HepG2 (cell line): Measurements from ENCODE around the gene MC1R. TPM values are rescaled to one million over a fixed set of nuclear protein-coding genes. Genes with fewer than 3 reads are reported as not detected.

Experiments
- BRD4 ChIP-seq: sonication (generic); formaldehyde crosslinking; IDR thresholded peaks from 2 replicates; pipeline ENCODE4 v1.4.0; 2020; ENCODE audit warnings: missing genetic modification reagents
- CEBPG ChIP-seq: IDR thresholded peaks from 2 replicates; pipeline ENCODE4 v1.6.1; 2016
- FOXK2 ChIP-seq: fragments of 450-650 bp; IDR thresholded peaks from 2 replicates; pipeline ENCODE4 v1.6.1; 2016
- GTF2F1 ChIP-seq: fragments of 150-350 bp; IDR thresholded peaks from 2 replicates; pipeline ENCODE4 v1.6.1; 2014; ENCODE audit warnings: low read length
- ISL2 ChIP-seq: sonication (generic); formaldehyde crosslinking; IDR thresholded peaks from 2 replicates; pipeline ENCODE4 v1.5.0; 2020; ENCODE audit warnings: missing genetic modification reagents
- KAT2B ChIP-seq: fragments of 150-350 bp; IDR thresholded peaks from 2 replicates; pipeline ENCODE4 v1.6.1; 2014; ENCODE audit warnings: low read depth, low read length, borderline replicate concordance
- PCBP1 ChIP-seq: fragments of 200-400 bp; formaldehyde crosslinking; IDR thresholded peaks from 2 replicates; pipeline ENCODE4 v1.6.1; 2017; ENCODE audit warnings: mild to moderate bottlenecking, low read depth, low read length, borderline replicate concordance
- RFX5 ChIP-seq: IDR thresholded peaks from 2 replicates; pipeline ENCODE4 v1.6.1; 2011; ENCODE audit warnings: low read depth, low read length, improper control_type of control experiment
- SAFB2 ChIP-seq: sonication (generic); formaldehyde crosslinking; IDR thresholded peaks from 2 replicates; pipeline ENCODE4 v1.5.1; 2020; ENCODE audit warnings: missing genetic modification reagents, low read depth, mild to moderate bottlenecking, borderline replicate concordance
- STAT5B ChIP-seq: sonication (generic); formaldehyde crosslinking; IDR thresholded peaks from 2 replicates; pipeline ENCODE4 v1.4.0; 2020; ENCODE audit warnings: missing genetic modification reagents
- ZC3H4 ChIP-seq: sonication (generic); formaldehyde crosslinking; IDR thresholded peaks from 2 replicates; pipeline ENCODE4 v1.4.0; 2020; ENCODE audit warnings: missing genetic modification reagents, borderline replicate concordance
- ZNF317 ChIP-seq: sonication (generic); formaldehyde crosslinking; IDR thresholded peaks from 2 replicates; pipeline ENCODE4 v1.5.0; 2020; ENCODE audit warnings: mild to moderate bottlenecking, missing genetic modification reagents
- ZNF326 ChIP-seq: sonication (generic); formaldehyde crosslinking; IDR thresholded peaks from 2 replicates; pipeline ENCODE4 v1.4.0; 2020; ENCODE audit warnings: missing genetic modification reagents, borderline replicate concordance
- ZNF589 ChIP-seq: sonication (generic); formaldehyde crosslinking; conservative IDR thresholded peaks from 2 replicates; pipeline ENCODE4 v1.8.0; 2022; ENCODE audit warnings: mild to moderate bottlenecking, moderate library complexity, missing genetic modification reagents
- polyA plus RNA-seq, 8 experiments: library from polyadenylated mRNA; depleted of rRNA in 3 of 8; stranded (reverse) in 7 of 8; unstranded in 1 of 8; fragments of >200 nt; fragmentation: Illumina TruSeq in 4 of 8; extraction: Trizol in 4 of 8; gene quantifications; 2 replicates each; pipeline versions ENCODE4 v1.2.1 to v1.2.3, GENCODE V29; 2011 to 2016; ENCODE audit warnings: low read depth in 4 of 8, missing spikeins in 1 of 8, mixed read lengths in 1 of 8; ENCODE audit not compliant: insufficient read depth in 1 of 8
- total RNA-seq, 5 experiments: library from RNA; depleted of rRNA; stranded (reverse); fragments of >200 nt; fragmentation: Illumina TruSeq; extraction: Trizol; gene quantifications; 2 replicates each; pipeline ENCODE4 v1.2.3, GENCODE V29; 2016; ENCODE audit warnings: low read depth in 1 of 5
- TF ChIP-seq, protein P1 (sequence below): sonication (generic); formaldehyde crosslinking; IDR thresholded peaks from 2 replicates; pipeline ENCODE4 v1.8.0; 2022; ENCODE audit warnings: missing genetic modification reagents, mild to moderate bottlenecking, borderline replicate concordance
- TF ChIP-seq, protein P2 (sequence below): sonication (generic); formaldehyde crosslinking; IDR thresholded peaks from 2 replicates; pipeline ENCODE4 v1.8.1; 2023; ENCODE audit warnings: mild to moderate bottlenecking, missing genetic modification reagents, borderline replicate concordance
- TF ChIP-seq, protein P3 (sequence below): sonication (generic); formaldehyde crosslinking; IDR thresholded peaks from 2 replicates; pipeline ENCODE4 v1.9.0; 2022; ENCODE audit warnings: low read depth, missing genetic modification reagents
- TF ChIP-seq, protein P4 (sequence below): sonication (generic); formaldehyde crosslinking; IDR thresholded peaks from 2 replicates; pipeline ENCODE4 v1.8.0; 2022; ENCODE audit warnings: mild to moderate bottlenecking, missing genetic modification reagents
- TF ChIP-seq, protein P5 (sequence below): sonication (generic); formaldehyde crosslinking; IDR thresholded peaks from 2 replicates; pipeline ENCODE4 v1.5.0; 2020; ENCODE audit warnings: mild to moderate bottlenecking, missing genetic modification reagents
- TF ChIP-seq, protein P6 (sequence below): sonication (generic); formaldehyde crosslinking; IDR thresholded peaks from 2 replicates; pipeline ENCODE4 v1.5.1; 2020; ENCODE audit warnings: mild to moderate bottlenecking, missing genetic modification reagents, borderline replicate concordance

The MC1R gene
- total and polyA plus RNA-seq, 2 of the 13 experiments (the other 11 are each of a cell fraction or from before 2014, with no cell fraction given) = 9.1 to 14.8 TPM

DNA sequence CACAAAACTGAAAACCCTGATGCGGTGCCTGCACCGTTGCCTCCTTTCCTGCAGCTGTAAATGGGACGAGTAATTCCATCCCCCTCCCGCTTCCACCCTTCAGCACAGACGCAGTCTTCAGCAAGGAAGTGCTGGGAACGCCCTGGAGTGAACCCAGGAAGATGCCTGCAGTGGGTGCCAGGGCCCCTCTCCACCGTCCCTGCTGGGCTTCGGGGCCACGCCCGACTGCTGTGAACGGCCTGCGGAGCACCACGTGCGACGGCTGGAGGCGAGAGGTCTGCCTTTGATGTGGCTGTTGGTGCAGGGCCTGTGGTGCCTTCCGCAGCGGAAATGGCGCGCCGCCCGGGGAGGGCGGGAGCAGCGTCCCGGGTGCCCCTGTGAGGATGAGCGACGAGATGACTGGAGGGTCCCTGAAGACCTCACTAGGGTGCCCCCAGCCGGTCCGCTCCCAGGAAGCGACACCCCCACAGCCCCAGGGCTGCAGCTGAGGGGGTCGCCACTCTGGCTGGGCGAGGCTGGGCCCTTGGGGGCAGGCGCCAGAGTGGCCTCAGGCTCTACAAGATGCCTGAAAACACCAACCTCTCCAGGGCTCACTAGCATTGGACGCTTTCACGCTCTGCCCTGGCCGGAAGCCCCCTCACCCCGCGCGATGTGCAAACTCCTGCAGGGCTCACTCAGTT, 749 bp upstream of the MC1R start (continued):
- TF ChIP-seq ZNF589 = peak; percentile 99
- no peak for TF ChIP-seq RFX5
- TF ChIP-seq, protein P1, sequence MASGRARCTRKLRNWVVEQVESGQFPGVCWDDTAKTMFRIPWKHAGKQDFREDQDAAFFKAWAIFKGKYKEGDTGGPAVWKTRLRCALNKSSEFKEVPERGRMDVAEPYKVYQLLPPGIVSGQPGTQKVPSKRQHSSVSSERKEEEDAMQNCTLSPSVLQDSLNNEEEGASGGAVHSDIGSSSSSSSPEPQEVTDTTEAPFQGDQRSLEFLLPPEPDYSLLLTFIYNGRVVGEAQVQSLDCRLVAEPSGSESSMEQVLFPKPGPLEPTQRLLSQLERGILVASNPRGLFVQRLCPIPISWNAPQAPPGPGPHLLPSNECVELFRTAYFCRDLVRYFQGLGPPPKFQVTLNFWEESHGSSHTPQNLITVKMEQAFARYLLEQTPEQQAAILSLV (CRISPR knock-in tag) = peak; percentile 98
- TF ChIP-seq, protein P2, sequence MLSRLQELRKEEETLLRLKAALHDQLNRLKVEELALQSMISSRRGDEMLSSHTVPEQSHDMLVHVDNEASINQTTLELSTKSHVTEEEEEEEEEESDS (CRISPR knock-in tag) = peak; percentile 90; the same call in 1 of the 2 replicates
- TF ChIP-seq ZNF317 (CRISPR knock-in tag) = 0 out of 2 replicates have a peak, but pooled peaks have one; percentile 74
- TF ChIP-seq ZC3H4 (CRISPR knock-in tag) = peak; percentile 92; the same call in 1 of the 2 replicates
- no peak for TF ChIP-seq KAT2B
- TF ChIP-seq BRD4 = peak; percentile 99
- TF ChIP-seq PCBP1 = 0 out of 2 replicates have a peak, but pooled peaks have one; percentile 52
- TF ChIP-seq STAT5B (CRISPR knock-in tag) = peak; percentile 94
- TF ChIP-seq, protein P3, sequence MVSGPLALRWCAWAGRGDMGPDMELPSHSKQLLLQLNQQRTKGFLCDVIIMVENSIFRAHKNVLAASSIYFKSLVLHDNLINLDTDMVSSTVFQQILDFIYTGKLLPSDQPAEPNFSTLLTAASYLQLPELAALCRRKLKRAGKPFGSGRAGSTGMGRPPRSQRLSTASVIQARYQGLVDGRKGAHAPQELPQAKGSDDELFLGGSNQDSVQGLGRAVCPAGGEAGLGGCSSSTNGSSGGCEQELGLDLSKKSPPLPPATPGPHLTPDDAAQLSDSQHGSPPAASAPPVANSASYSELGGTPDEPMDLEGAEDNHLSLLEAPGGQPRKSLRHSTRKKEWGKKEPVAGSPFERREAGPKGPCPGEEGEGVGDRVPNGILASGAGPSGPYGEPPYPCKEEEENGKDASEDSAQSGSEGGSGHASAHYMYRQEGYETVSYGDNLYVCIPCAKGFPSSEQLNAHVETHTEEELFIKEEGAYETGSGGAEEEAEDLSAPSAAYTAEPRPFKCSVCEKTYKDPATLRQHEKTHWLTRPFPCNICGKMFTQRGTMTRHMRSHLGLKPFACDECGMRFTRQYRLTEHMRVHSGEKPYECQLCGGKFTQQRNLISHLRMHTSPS = peak; percentile 97
- TF ChIP-seq, protein P4, sequence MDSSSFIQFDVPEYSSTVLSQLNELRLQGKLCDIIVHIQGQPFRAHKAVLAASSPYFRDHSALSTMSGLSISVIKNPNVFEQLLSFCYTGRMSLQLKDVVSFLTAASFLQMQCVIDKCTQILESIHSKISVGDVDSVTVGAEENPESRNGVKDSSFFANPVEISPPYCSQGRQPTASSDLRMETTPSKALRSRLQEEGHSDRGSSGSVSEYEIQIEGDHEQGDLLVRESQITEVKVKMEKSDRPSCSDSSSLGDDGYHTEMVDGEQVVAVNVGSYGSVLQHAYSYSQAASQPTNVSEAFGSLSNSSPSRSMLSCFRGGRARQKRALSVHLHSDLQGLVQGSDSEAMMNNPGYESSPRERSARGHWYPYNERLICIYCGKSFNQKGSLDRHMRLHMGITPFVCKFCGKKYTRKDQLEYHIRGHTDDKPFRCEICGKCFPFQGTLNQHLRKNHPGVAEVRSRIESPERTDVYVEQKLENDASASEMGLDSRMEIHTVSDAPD (CRISPR knock-in tag) = peak; percentile 96
- peak; percentile 76 for TF ChIP-seq CEBPG
- no peak for TF ChIP-seq GTF2F1
- TF ChIP-seq ISL2 (CRISPR knock-in tag) = peak; percentile 91
- TF ChIP-seq SAFB2 (CRISPR knock-in tag) = peak; percentile 96
- TF ChIP-seq, protein P5, sequence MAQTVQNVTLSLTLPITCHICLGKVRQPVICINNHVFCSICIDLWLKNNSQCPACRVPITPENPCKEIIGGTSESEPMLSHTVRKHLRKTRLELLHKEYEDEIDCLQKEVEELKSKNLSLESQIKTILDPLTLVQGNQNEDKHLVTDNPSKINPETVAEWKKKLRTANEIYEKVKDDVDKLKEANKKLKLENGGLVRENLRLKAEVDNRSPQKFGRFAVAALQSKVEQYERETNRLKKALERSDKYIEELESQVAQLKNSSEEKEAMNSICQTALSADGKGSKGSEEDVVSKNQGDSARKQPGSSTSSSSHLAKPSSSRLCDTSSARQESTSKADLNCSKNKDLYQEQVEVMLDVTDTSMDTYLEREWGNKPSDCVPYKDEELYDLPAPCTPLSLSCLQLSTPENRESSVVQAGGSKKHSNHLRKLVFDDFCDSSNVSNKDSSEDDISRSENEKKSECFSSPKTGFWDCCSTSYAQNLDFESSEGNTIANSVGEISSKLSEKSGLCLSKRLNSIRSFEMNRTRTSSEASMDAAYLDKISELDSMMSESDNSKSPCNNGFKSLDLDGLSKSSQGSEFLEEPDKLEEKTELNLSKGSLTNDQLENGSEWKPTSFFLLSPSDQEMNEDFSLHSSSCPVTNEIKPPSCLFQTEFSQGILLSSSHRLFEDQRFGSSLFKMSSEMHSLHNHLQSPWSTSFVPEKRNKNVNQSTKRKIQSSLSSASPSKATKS (CRISPR knock-in tag) = no peak
- TF ChIP-seq, protein P6, sequence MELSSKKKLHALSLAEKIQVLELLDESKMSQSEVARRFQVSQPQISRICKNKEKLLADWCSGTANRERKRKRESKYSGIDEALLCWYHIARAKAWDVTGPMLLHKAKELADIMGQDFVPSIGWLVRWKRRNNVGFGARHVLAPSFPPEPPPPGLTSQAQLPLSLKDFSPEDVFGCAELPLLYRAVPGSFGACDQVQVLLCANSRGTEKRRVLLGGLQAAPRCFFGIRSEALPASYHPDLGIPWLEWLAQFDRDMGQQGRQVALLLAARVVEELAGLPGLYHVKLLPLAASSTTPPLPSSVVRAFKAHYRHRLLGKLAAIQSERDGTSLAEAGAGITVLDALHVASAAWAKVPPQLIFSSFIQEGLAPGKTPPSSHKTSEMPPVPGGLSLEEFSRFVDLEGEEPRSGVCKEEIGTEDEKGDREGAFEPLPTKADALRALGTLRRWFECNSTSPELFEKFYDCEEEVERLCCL = peak; percentile 95; the same call in 1 of the 2 replicates
- peak; percentile 47; the same call in 1 of the 2 replicates for TF ChIP-seq ZNF326 (CRISPR knock-in tag)
- TF ChIP-seq FOXK2 = no peak
